ENCODE measurements around the gene GNAT3.

GRCh38 chr7:80540836-80541235 lies 29.0 kb upstream of the GNAT3 start:
- no peak for TF ChIP-seq CTCF (IDR thresholded peaks at IDR 0.05)
- no peak for TF ChIP-seq POLR2A (IDR thresholded peaks at IDR 0.05)
